Activated T-cell treated with anti-CD3 and anti-CD28 coated beads for 48 hours (primary cell): ENCODE measurements around the gene BCL7A.
"Not testable (repeated sequence)": the region's sequence is repeated elsewhere in the genome, so short reads cannot be mapped to it uniquely, and the experiment has no call there.

Experiments used
- DNase-seq: peaks from one replicate; pipeline ENCODE4 v3.0.0-alpha.2; 2020; ENCODE audit warnings: low read depth

The BCL7A gene

GRCh38 chr12:122028165-122028904 is 6.7 kb downstream of the BCL7A start:
- DNase-seq = no peak

- peak; percentile 56 for DNase-seq
These were observed 7.3 kb downstream of the BCL7A start for GRCh38 chr12:122028905-122029560.

GRCh38 chr12:122029620-122030423 is 8.1 kb downstream of the BCL7A start:
- no peak for DNase-seq

- no peak for DNase-seq
These were observed 8.8 kb downstream of the BCL7A start for GRCh38 chr12:122030424-122031035.

GRCh38 chr12:122031342-122032216 is 9.9 kb downstream of the BCL7A start:
- DNase-seq = peak; percentile 60

- DNase-seq = no peak
These were observed 10.9 kb downstream of the BCL7A start for GRCh38 chr12:122032580-122032979.

- no peak for DNase-seq
These were observed 13.6 kb downstream of the BCL7A start for GRCh38 chr12:122035292-122035691.

GRCh38 chr12:122036153-122036552 is 14.5 kb downstream of the BCL7A start:
- no peak for DNase-seq

- no peak for DNase-seq
These were observed 19.1 kb downstream of the BCL7A start for GRCh38 chr12:122040579-122041386.

- DNase-seq = not testable (repeated sequence)
These were observed 19.8 kb downstream of the BCL7A start for GRCh38 chr12:122041458-122041857.

GRCh38 chr12:122042910-122043309 is 21.2 kb downstream of the BCL7A start:
- DNase-seq = no peak

- DNase-seq = no peak
These were observed 21.8 kb downstream of the BCL7A start for GRCh38 chr12:122043476-122043875.

GRCh38 chr12:122045262-122045661 is 23.6 kb downstream of the BCL7A start:
- no peak for DNase-seq

- no peak for DNase-seq
These were observed 24.5 kb downstream of the BCL7A start for GRCh38 chr12:122046145-122046544.

- DNase-seq = no peak
These were observed 26.5 kb downstream of the BCL7A start for GRCh38 chr12:122048151-122048550.

GRCh38 chr12:122049827-122050226 is 28.1 kb downstream of the BCL7A start:
- no peak for DNase-seq

GRCh38 chr12:122050706-122051105 is 29.0 kb downstream of the BCL7A start:
- DNase-seq = no peak

- no peak for DNase-seq
These were observed 29.7 kb downstream of the BCL7A start for GRCh38 chr12:122051231-122051876.

- DNase-seq = no peak
These were observed 30.6 kb downstream of the BCL7A start for GRCh38 chr12:122052285-122052684.
